NCI-H1694 treated with DMSO at 0.1 percent for 48 hours (cell line): Measurements from ENCODE around the gene HCFC1.
"Not testable (repeated sequence)": the region's sequence is repeated elsewhere in the genome, so short reads cannot be mapped to it uniquely, and the experiment has no call there.

Source experiments
- DNase-seq: peaks from one replicate; lab custom pipeline; 2025; lab: John Stamatoyannopoulos, UW

HCFC1 gene

DNA sequence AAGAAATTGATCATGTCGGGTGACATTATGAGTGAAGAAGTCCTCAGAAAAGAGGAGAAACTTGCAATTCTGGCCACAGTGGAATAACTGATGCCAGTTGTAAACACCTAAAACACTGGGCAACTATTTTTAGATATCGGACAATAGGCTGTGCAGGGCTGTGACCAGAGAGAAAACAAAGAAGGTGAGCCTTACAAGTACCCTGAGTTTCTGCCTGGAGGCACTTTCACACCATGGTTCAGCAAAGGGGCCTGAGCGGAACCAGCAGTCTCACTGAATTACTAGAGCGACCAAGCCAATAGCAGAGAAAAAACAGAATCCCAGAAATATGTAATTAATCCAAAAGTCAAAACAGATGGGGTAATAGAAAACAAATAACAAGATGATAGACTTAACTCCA, 36.9 kb upstream of the HCFC1 start:
- DNase-seq, result no peak

- no peak for DNase-seq
Measured at GRCh38 chrX:154006947-154007346, 35.3 kb upstream of the HCFC1 start.

GRCh38 chrX:154004315-154004714, 32.7 kb upstream of the HCFC1 start:
- DNase-seq, result no peak

DNA sequence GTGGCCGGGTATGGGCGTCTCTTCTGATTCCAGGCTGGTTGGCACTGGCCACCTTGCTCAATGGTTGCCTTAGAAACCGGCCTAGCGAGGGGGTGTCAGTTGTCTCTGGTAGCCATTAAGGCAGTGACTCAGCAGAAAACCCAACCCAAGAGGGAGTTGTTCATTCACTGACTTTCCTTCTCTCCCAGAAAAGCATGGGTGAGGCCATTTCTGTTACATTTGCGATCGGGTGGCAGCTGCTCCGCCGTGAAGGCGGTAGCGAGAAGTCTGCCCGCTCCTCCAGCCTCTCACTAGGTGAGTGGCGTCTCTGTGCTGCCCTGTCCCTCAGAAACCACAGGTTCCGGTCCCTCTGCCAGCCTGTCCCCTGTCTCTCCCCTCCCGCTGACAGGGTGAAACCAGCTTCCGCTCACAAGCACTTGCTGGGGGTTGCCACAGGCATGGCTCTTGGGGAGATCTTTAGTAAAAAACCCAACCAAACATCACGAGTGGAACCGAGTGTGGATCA, 30.6 kb upstream of the HCFC1 start:
- no peak for DNase-seq

DNA sequence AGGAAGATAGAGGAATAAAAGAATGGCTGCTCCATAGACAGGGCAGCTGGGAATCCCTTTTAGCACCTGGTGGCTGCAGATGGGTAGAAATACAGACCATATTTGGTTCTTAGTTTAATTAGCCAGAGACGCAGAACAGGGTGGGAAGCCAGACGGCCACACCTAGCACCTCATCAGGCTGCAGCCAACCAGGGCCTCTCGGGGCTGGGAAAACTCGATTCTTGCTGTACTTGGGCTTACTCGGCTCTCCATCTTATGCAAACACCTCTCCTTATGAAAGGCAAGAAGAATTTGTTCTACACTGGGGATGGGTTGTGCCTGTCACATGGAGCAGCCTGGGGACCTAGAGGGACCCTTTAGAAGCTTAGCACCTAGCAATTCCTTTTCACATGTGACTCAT, 28.4 kb upstream of the HCFC1 start:
- DNase-seq, result peak; percentile 17

GRCh38 chrX:153999359-154000037, 27.9 kb upstream of the HCFC1 start:
- no peak for DNase-seq

DNA sequence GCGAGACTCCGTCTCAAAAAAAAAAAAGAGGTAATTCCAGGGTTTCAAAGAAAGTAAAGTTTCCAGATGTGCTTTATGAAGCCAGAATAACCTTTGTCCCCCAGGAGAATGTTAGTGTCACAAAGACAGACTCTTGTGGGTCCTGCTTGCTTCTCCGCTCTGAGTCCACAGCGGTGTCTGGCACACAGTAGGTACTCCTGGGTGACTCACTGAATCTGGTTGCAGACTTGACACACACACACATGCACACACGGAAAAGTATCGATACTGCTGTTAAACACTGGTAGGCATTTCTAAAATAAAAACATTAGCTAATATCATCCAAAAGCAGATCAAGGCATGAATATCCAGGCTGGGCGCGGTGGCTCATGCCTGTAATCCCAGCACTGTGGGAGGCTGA, 23.9 kb upstream of the HCFC1 start:
- DNase-seq, result no peak

GRCh38 chrX:153994398-153994797, 22.8 kb upstream of the HCFC1 start:
- DNase-seq, result not testable (repeated sequence)

GRCh38 chrX:153993978-153994377, 22.4 kb upstream of the HCFC1 start:
- DNase-seq, result no peak

DNA sequence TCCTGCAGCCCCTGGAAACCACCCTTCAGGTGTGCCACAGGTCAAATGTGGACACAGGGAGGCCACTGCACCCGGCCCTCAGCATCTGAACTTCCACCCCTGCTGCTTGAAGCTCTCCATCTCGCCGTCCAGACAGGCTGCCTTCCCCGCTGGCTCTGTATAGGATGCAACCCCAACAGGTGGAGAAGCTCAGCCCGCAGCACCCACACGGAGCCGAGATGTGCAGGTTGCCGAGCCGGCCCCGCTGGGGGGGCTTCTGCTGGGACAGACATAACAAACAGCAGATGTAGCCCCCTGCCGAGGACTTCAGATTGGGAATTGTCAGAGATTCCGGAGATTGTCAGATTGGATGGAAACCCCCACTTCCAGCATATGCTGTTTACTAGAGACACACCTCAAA, 21.5 kb upstream of the HCFC1 start:
- DNase-seq, result peak; percentile 90

DNA sequence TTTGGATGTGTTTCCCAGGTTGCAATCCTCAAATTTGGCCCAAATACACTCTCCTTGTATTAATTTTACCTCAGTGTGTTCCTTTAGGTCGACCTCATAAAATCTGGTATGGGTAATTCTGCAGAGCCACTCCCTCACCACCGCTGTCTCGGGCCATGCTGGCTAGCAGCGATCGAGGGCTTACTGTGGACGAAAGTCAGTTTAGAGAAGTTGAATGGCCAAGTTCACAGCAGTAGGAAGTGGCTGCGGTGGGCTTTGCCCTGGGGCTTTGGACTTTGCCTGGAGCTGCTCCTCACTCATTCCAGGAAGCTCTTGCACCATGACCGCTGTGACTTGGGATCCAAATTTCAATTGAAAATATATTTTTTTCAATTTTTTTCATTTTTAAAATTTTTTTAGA, 20.6 kb upstream of the HCFC1 start:
- DNase-seq, result no peak

DNA sequence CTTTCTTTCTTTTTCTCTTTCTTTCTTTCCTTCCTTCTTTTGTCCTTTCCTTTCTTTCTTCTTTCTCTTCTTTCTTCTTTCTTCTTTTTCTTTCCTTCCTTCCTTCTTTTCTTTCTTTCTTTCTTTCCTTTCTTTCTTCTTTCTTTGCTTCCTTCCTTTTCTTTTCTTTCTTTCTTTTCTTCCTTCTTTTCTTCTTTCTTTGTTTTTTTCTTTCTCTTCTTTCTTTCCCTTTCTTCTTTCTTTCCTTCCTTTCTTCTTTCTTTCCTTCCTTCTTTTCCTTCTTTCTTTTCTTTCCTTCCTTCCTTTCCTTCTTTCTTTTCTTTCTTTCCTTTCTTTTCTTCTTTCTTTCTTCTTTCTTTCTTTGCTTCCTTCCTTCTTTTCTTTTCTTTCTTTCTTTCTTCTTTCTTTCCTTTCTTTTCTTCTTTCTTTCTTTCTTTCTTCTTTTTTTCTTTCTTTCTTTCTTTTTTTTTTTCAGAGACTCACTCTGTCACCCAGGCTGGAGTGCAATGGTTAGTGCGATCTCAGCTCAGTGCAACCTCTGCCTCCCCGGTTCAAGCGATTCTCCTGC, 19.5 kb upstream of the HCFC1 start:
- no peak for DNase-seq

DNA sequence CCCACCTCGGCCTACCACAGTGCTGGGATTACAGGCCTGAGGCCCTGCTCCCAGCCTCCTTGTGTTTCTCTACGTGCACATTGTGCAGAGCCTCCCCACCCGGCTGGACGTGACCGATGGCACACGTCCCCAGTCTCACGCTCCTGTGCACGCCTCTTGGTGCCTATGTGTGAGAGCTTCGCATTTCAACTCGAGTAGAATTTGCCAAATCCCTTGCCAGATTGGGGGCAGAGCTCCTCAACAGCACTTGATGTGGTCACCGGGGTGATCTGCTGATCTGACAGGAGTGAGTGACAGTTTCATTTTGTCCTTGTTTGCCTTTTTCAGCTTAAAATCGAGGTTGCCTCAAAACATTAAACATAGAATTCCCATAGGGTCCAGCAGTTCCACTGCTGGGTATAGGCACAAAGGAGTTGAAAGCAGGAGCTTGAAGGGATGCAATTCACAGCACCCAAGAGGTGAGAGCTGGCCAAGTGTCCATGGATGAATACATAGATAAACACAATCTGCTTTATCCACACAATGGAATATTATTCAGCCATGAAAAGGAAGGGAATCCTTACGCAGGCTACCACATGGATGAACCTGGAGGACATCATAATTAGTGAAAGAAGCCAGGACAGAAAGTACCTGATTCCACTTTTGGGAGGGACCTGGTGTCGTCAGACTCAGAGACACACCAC, 18.5 kb upstream of the HCFC1 start:
- DNase-seq, result no peak

GRCh38 chrX:153988493-153988892, 16.9 kb upstream of the HCFC1 start:
- DNase-seq, result no peak

DNA sequence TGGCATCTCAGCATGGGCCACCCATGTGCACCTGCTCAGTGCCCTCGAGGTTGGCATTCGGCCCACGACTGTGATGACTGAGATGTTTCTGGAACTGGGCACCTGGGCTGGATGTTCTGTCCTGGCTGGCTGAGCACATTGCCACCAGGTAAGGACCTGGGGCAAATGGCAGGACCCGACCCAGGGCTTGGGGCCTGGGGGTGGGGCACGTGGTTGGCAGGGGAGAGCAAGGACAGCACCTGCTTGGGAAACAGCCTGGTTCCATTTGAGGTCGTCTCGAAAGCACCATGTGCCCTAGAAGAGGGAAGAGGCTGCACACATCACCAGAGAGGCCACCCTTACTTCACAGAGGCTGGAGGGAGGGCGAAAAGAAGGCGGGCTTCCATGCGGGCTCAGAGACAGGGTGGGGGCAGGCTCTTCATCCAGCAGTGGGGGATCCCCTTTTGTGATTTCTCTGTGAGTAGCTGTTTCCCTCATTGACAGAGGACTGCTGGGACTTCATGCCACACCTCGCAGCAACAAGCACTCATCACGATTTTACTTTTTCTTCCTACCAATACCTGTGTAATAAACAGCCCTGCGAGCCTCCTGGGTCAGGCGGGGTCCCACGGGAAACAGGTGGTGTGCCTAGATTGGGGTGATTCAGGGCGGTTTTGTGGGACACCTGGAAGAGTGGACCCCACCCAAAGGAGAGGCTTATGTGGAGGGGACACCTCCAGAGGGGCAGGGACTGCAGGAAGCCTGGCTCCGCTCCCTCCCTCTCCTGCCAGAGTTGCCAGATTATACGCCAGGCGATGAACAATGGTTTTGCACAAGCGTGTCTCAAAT, 12.9 kb upstream of the HCFC1 start:
- no peak for DNase-seq

DNA sequence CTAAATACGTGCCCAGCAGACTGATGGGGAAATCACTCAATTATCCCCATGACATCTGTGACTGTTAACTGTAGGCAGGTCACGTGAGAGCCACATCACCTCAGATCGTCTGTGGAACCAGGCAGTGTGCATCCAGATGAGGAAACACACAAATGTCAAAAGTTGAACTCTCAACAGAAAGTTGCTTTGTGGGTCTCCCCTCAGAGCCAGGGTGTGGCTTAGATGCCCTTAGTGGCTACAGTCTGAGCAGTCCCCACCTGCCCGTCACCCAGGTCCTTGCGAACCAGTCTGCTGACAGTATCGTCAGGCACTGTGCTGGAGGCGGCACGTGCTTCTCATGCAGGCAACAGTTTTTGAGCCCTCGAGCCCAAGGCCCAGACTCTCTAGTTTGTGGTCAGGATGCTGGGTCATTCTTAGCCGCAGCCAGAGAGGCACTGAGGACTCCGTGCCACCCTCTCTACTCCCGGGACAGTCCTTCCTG, 11.7 kb upstream of the HCFC1 start:
- DNase-seq, result no peak

GRCh38 chrX:153981771-153982533, 10.3 kb upstream of the HCFC1 start:
- no peak for DNase-seq

GRCh38 chrX:153981231-153981630, 9.6 kb upstream of the HCFC1 start:
- no peak for DNase-seq

DNA sequence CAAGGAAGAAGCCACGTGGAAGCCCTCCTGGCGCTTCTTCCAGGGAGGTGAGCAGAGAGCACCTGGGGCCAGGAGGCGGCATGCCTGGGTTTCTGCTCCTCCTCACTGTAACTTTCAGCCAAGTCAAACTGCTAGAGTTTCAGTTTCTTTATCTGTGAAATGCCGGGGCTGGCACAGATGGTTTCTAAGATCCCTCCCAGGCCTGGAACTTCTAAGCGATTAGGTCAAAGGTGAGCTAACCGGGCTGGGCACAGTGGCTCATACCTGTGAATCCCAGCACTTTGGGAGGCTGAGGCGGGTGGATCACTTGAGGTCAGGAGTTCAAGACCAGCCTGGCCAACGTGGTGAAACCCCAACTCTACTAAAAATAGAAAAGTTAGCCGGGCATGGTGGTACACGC, 8.8 kb upstream of the HCFC1 start:
- not testable (repeated sequence) for DNase-seq

GRCh38 chrX:153974726-153975286, 3.2 kb upstream of the HCFC1 start:
- DNase-seq, result no peak

DNA sequence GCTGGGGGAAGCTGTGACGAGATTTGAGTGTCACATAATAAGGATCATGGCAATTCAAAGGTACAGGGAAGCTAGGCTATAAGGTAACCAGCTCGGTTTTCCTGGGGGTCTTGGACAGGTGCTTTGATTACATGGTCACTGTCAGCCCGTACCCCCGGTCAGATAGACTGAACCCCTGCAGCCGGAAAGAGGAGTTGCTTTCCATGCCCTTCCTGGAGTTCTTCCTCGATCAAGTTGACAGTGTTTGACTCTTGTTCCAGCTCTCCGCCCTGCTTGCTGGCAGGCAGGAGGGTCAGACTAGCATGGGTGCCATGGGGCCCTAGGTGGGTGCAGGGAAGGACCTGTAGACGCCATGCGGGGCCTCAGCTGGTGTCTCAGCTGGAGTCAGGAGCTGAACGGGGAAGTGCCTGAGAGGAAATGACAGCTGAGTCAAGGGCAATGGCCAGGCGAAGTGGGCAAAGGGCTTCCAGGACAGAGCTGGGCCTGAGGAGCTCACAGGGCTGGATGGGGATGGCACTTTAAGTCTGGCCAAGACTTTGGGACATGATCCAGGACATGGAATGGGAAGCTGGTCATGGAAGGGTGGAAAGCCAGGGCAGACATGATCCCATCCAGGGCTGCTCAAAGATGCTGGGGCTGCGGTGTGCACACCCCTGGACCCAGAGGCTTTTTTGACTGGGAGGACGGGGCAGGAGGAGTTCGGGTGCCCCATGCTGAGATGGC, 2.5 kb upstream of the HCFC1 start:
- DNase-seq, result no peak
